GM12864 (cell line): ENCODE results near the gene POLR2C.

Experiments used
- DNase-seq: peaks from one replicate; pipeline ENCODE4 v3.0.0-alpha.2; 2011; ENCODE audit warnings: low read depth
- H3K4me3 ChIP-seq: 2 replicates; pipeline ENCODE4 v1.5.1; 2011; ENCODE audit warnings: mild to moderate bottlenecking, low read depth, low read length, control low read depth
- CTCF ChIP-seq: IDR thresholded peaks from 2 replicates; pipeline ENCODE4 v1.5.1; 2011; ENCODE audit warnings: low read depth, mild to moderate bottlenecking, moderate library complexity, low read length, control low read depth, inconsistent platforms; ENCODE audit errors: missing control alignments

POLR2C gene

GRCh38 chr16:57469917-57470470, 7.5 kb downstream of the POLR2C start:
- TF ChIP-seq CTCF: no peak
- H3K4me3 ChIP-seq: no peak overlapping the region
- no peak for DNase-seq

GRCh38 chr16:57470711-57471110, 8.2 kb downstream of the POLR2C start:
- TF ChIP-seq CTCF: no peak
- no peak overlapping the region for H3K4me3 ChIP-seq
- no peak for DNase-seq

GRCh38 chr16:57471209-57471608, 8.7 kb downstream of the POLR2C start:
- no peak for TF ChIP-seq CTCF
- no peak for DNase-seq
- H3K4me3 ChIP-seq: no peak overlapping the region

- no peak for TF ChIP-seq CTCF
- DNase-seq: no peak
- no peak overlapping the region for H3K4me3 ChIP-seq
Measured at GRCh38 chr16:57471852-57472664, 9.6 kb downstream of the POLR2C start.

GRCh38 chr16:57472665-57473060, 10.2 kb downstream of the POLR2C start:
- TF ChIP-seq CTCF: no peak
- no peak for DNase-seq

GRCh38 chr16:57473176-57473840, 10.8 kb downstream of the POLR2C start:
- H3K4me3 ChIP-seq: no peak overlapping the region
- no peak for DNase-seq
- no peak for TF ChIP-seq CTCF

More at GRCh38 chr16:57472665-57473060, 10.2 kb downstream of the POLR2C start:
- H3K4me3 ChIP-seq: no peak overlapping the region

GRCh38 chr16:57473906-57474305, 11.4 kb downstream of the POLR2C start:
- no peak for DNase-seq
- TF ChIP-seq CTCF: no peak
- H3K4me3 ChIP-seq: no peak overlapping the region
